Measurements from ENCODE around the gene CHD9. TPM values are rescaled to one million over a fixed set of nuclear protein-coding genes. Genes with fewer than 3 reads are reported as not detected.
A peak's percentile ranks its signal among the peaks of the same experiment; 100 is the strongest.

The CHD9 gene
- polyA plus RNA-seq, 1 donor: 32.7 TPM

DNA sequence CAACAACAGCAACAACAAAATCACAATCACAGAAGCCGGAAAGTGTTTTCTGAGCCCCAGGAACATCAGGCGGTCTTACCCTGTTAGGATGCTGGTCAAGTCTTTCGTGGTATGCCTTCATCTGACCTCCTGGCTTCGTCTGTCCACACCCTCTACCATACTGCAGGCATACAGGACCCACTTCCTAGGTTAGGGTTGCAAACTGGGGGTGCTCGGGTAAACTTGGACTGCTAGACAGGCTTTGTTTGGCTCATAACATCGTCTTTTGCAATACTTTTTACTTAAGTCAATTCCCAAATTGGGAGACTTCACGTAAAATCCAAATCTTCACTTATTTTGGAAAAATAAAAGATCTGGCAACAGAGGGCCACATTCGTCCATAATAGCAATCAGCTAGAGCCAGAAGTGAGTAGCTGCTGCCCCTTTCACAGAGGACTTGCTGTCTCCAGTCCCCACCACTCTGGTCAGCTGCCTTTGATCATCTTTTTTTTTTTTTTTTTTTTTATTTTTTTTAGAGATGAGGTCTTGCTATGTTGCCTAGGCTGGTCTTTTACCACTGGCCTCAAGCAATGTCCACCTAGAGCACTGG is 30.0 kb downstream of the CHD9 start:
- no peaks in the 10 kb centered on the region for H3K36me3 ChIP-seq (ENCODE audit: control insufficient read depth, insufficient read depth, low read length)
- H3K4me3 ChIP-seq (ENCODE audit: low read length): no peak overlapping the region
- WGBS (ENCODE audit: insufficient coverage, low lambda C conversion rate): no CpG with 5 or more reads among the region's 8 CpGs
- no peaks in the 10 kb centered on the region for H3K9me3 ChIP-seq (ENCODE audit: control insufficient read depth, low read depth, low read length)
- peak overlapping the region; percentile 55 for H3K27ac ChIP-seq (ENCODE audit: low read length)
- H3K27me3 ChIP-seq (ENCODE audit: control insufficient read depth, insufficient read depth, low read length): no peaks in the 10 kb centered on the region
- no peak for DNase-seq
- peaks cover 9% of the 10 kb centered on the region for H3K4me1 ChIP-seq (ENCODE audit: control insufficient read depth, insufficient read depth, low read length)

DNA sequence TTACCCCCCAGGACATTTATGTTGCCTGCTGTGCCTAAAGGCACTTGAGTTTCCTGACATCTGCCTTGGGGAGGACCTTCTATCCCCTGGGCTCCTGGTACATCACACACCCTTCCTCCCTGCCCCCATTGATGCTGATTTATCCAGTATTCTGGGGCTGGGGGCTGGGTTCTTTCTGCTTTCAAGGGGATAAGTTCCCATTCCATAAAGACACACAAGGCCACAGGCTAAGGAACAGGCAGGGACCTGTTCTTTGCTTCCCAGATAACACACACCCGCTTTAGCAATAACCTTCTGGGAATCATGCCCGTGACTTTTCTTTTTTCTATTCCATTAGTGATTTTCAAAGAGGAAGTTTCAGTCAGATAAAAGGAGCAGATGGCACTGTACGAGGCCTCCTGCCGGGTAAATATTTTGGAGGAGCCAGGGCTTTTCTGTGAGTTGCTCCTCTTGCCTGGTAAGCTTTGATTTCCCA is 30.6 kb downstream of the CHD9 start:
- peak in 1 of 2 donors; percentile 53 for DNase-seq
- peak overlapping the region; percentile 55 for H3K27ac ChIP-seq (ENCODE audit: low read length)
- no peaks in the 10 kb centered on the region for H3K9me3 ChIP-seq (ENCODE audit: control insufficient read depth, low read depth, low read length)
- no peak overlapping the region for H3K4me3 ChIP-seq (ENCODE audit: low read length)
- H3K36me3 ChIP-seq (ENCODE audit: control insufficient read depth, insufficient read depth, low read length): no peaks in the 10 kb centered on the region
- H3K27me3 ChIP-seq (ENCODE audit: control insufficient read depth, insufficient read depth, low read length): no peaks in the 10 kb centered on the region
- 19% methylated on average over 2 of the region's 4 CpGs for WGBS (ENCODE audit: insufficient coverage, low lambda C conversion rate)
- H3K4me1 ChIP-seq (ENCODE audit: control insufficient read depth, insufficient read depth, low read length): peaks cover 8% of the 10 kb centered on the region

- Histone ChIP-seq H3K4me3 (ENCODE audit: low read length) (no peak overlapping the region), H3K9me3 (ENCODE audit: control insufficient read depth, low read depth, low read length) (no peaks in the 10 kb centered on the region), H3K4me1 (ENCODE audit: control insufficient read depth, insufficient read depth, low read length) (peaks cover 12% of the 10 kb centered on the region), H3K36me3 (ENCODE audit: control insufficient read depth, insufficient read depth, low read length) (no peaks in the 10 kb centered on the region), H3K27me3 (ENCODE audit: control insufficient read depth, insufficient read depth, low read length) (no peaks in the 10 kb centered on the region), H3K27ac (ENCODE audit: low read length) (no peak overlapping the region)
- DNase-seq: no peak
- 83% methylated on average over 2 of the region's 6 CpGs for WGBS (ENCODE audit: insufficient coverage, low lambda C conversion rate)
Measured at GRCh38 chr16:53085931-53086421, 31.2 kb downstream of the CHD9 start.

- Histone ChIP-seq H3K27ac (ENCODE audit: low read length) (no peak overlapping the region), H3K4me1 (ENCODE audit: control insufficient read depth, insufficient read depth, low read length) (peaks cover 12% of the 10 kb centered on the region), H3K27me3 (ENCODE audit: control insufficient read depth, insufficient read depth, low read length) (no peaks in the 10 kb centered on the region), H3K36me3 (ENCODE audit: control insufficient read depth, insufficient read depth, low read length) (no peaks in the 10 kb centered on the region), H3K4me3 (ENCODE audit: low read length) (no peak overlapping the region), H3K9me3 (ENCODE audit: control insufficient read depth, low read depth, low read length) (no peaks in the 10 kb centered on the region)
- DNase-seq: no peak
- no CpG with 5 or more reads among the region's 3 CpGs for WGBS (ENCODE audit: insufficient coverage, low lambda C conversion rate)
Measured at GRCh38 chr16:53087101-53087500, 32.3 kb downstream of the CHD9 start.

DNA sequence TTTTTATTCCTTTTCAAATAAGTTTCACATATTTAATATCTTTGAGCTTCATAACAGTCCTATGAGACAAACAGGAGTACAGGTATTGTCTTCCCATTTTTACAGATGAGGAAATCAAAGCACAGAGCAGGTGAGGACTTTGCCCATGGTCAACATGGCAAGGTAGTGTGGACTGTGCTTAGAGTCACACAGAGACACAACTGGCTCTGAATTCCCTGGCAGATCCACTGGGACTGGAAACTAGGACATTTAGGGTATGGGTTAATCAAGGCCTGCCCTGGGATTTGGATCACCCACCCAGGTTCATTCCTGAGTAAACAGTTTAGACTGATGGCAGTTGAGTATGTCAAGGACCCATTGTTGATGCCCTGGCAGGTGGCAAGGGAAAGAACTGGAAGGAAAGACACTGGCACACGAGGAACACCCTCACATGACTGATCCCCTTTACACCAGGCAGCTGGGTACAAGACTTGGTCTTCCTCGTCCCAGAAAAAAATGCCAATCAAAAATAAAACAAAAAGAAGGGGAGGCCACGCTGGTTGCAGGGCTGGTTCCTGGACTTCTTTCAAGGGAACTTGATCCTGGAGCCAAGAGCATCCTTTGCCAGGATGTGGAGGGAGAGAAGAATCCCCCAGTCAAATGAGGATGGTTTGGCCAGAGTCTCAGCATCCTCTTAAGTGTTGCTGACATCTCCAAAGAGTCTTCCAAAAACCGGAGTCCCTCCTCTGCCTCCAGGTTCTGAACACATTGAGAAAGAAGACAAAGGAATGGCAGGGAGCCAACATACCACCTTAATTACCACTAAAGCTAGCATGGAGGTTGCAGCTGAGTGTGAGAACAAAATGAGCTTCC is 34.9 kb downstream of the CHD9 start:
- Histone ChIP-seq H3K27ac (ENCODE audit: low read length) (peak overlapping the region; percentile 68), H3K9me3 (ENCODE audit: control insufficient read depth, low read depth, low read length) (no peaks in the 10 kb centered on the region), H3K4me1 (ENCODE audit: control insufficient read depth, insufficient read depth, low read length) (peaks cover 31% of the 10 kb centered on the region), H3K27me3 (ENCODE audit: control insufficient read depth, insufficient read depth, low read length) (no peaks in the 10 kb centered on the region), H3K36me3 (ENCODE audit: control insufficient read depth, insufficient read depth, low read length) (no peaks in the 10 kb centered on the region), H3K4me3 (ENCODE audit: low read length) (no peak overlapping the region)
- DNase-seq: no peak
- no CpG with 5 or more reads among the region's 4 CpGs for WGBS (ENCODE audit: insufficient coverage, low lambda C conversion rate)

DNA sequence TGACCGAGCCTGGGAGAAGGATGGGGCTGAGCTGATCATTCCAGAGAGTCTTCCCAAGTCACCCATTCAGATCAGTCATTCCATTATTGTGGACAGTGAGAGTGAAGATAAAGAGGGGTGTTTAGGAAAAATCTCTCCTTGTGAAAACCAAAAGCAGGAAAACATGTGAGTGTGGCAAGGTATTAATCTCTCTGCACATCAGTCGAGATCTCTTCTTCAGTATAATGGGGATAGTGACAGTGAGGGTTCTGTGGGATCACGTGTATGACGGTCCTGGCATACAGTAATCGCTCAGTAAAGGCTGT is 35.4 kb downstream of the CHD9 start:
- no CpG with 5 or more reads among the region's 5 CpGs for WGBS (ENCODE audit: insufficient coverage, low lambda C conversion rate)
- Histone ChIP-seq H3K36me3 (ENCODE audit: control insufficient read depth, insufficient read depth, low read length) (no peaks in the 10 kb centered on the region), H3K4me1 (ENCODE audit: control insufficient read depth, insufficient read depth, low read length) (peaks cover 30% of the 10 kb centered on the region), H3K27me3 (ENCODE audit: control insufficient read depth, insufficient read depth, low read length) (no peaks in the 10 kb centered on the region), H3K4me3 (ENCODE audit: low read length) (no peak overlapping the region), H3K27ac (ENCODE audit: low read length) (peak overlapping the region; percentile 68), H3K9me3 (ENCODE audit: control insufficient read depth, low read depth, low read length) (no peaks in the 10 kb centered on the region)
- DNase-seq: no peak

DNA sequence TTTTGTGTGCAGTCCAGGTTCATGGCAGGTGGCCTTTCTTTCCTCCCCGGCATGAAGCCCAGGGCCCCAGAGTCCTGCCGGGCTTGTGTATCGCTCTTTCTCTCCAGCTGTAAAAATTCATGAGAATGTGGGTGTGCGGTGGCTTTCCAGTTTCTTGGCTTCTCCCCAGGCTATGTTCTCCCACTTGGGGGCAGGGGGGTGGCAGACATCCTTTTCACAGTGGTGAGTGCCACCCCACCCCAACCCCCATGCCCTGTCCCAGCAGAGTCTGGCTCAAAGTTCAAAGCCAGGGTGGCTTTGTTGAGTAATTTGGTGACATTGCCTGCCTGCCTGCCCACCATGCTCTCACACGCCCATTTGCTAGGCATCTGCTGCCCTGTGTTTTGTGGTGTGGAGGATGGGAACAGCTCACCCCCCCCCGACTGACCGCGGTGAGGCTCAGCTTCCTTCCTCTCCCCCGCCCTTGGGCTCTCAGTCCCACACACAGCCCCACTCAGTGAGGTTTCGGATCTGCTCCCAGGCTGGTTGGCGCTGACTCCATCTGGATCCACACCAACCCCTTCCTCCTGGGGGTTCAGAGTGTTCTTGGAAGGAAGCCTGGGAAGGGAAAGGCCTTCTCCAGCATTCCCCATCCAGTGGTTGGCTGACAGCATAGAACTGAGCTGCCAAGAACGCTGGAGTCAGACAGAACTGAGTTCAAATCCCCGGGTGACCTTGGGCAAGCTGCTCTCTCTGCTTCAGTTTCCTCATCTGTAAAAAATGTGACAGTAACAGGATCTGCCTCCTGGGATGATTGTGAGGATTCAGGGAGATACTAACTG is 36.0 kb downstream of the CHD9 start:
- Histone ChIP-seq H3K36me3 (ENCODE audit: control insufficient read depth, insufficient read depth, low read length) (no peaks in the 10 kb centered on the region), H3K4me3 (ENCODE audit: low read length) (no peak overlapping the region), H3K27me3 (ENCODE audit: control insufficient read depth, insufficient read depth, low read length) (no peaks in the 10 kb centered on the region), H3K9me3 (ENCODE audit: control insufficient read depth, low read depth, low read length) (no peaks in the 10 kb centered on the region), H3K4me1 (ENCODE audit: control insufficient read depth, insufficient read depth, low read length) (peaks cover 28% of the 10 kb centered on the region), H3K27ac (ENCODE audit: low read length) (peak overlapping the region; percentile 68)
- peak; percentile 71 to 74 for DNase-seq
- no CpG with 5 or more reads among the region's 13 CpGs for WGBS (ENCODE audit: insufficient coverage, low lambda C conversion rate)

GRCh38 chr16:53091466-53092211 is 36.8 kb downstream of the CHD9 start:
- no peak overlapping the region for H3K4me3 ChIP-seq (ENCODE audit: low read length)
- peaks cover 28% of the 10 kb centered on the region for H3K4me1 ChIP-seq (ENCODE audit: control insufficient read depth, insufficient read depth, low read length)

DNA sequence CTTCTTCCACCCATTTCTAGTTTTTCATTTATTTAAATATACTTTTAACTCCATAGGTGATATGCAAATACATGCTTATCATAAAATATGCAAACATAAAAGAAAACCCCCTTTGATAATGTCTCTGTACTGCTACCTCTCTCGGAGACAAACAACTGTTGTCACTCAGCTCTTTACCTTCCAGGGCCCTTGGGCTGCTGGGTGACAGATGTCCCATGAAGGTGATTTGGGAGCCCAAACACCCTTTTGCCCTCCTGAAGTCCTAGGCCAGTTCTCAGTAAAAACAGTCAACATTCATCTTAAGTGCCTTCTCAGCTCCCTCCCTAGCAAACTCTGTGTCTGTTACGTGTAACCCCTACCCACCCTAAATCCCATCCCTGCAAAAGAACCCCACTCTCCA is 37.5 kb downstream of the CHD9 start:
- no CpG with 5 or more reads among the region's 2 CpGs for WGBS (ENCODE audit: insufficient coverage, low lambda C conversion rate)
- Histone ChIP-seq H3K4me1 (ENCODE audit: control insufficient read depth, insufficient read depth, low read length) (peaks cover 28% of the 10 kb centered on the region), H3K27ac (ENCODE audit: low read length) (no peak overlapping the region), H3K27me3 (ENCODE audit: control insufficient read depth, insufficient read depth, low read length) (no peaks in the 10 kb centered on the region), H3K36me3 (ENCODE audit: control insufficient read depth, insufficient read depth, low read length) (no peaks in the 10 kb centered on the region), H3K9me3 (ENCODE audit: control insufficient read depth, low read depth, low read length) (no peaks in the 10 kb centered on the region), H3K4me3 (ENCODE audit: low read length) (no peak overlapping the region)
- DNase-seq: no peak

More at GRCh38 chr16:53091466-53092211, 36.8 kb downstream of the CHD9 start:
- Histone ChIP-seq H3K27me3 (ENCODE audit: control insufficient read depth, insufficient read depth, low read length) (no peaks in the 10 kb centered on the region), H3K36me3 (ENCODE audit: control insufficient read depth, insufficient read depth, low read length) (no peaks in the 10 kb centered on the region), H3K9me3 (ENCODE audit: control insufficient read depth, low read depth, low read length) (no peaks in the 10 kb centered on the region), H3K27ac (ENCODE audit: low read length) (peak overlapping the region; percentile 68)
- DNase-seq: peak in 1 of 2 donors; percentile 47
- WGBS (ENCODE audit: insufficient coverage, low lambda C conversion rate): no CpG with 5 or more reads among the region's 7 CpGs
